ENCODE results near the gene SPRR5. TPM values are rescaled to one million over a fixed set of nuclear protein-coding genes. Genes with fewer than 3 reads are reported as not detected.

The SPRR5 gene
- total and polyA plus RNA-seq, 2 of the 4 experiments (the other 2 are of a cell fraction), result not detected

DNA sequence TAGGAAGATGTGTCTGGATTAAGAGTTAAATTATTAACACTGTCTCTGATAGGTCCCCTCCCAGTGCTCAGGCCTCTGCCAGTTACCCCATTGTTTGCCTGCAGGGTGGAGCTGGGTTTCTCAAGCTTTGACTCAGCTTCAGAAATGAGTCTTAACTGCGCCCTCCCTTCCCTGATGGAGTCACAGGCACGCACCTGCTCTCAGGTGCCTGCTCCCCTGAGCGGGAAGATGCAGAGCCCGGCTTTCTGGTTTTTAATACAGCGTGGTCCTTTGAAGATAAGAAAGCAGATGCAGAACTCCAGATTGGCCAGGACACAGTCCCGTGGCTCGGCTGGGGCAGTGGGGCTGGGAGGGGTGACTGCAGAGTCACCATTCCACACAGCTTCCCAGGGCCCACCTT lies 20.2 kb downstream of the SPRR5 start:
- TF ChIP-seq MAZ (IDR thresholded peaks at IDR 0.05; ENCODE audit: borderline replicate concordance, low read depth, low read length) (no peak), NFE2L2 (IDR thresholded peaks at IDR 0.05; ENCODE audit: low read depth, low read length) (no peak), MXI1 (IDR thresholded peaks at IDR 0.05; ENCODE audit: borderline replicate concordance, low read depth, low read length) (no peak), MAFK (IDR thresholded peaks at IDR 0.05; ENCODE audit: low read depth, low read length) (no peak), BHLHE40 (IDR thresholded peaks at IDR 0.05; ENCODE audit: low read depth, low read length) (no peak), FOS (IDR thresholded peaks at IDR 0.05; ENCODE audit: low read depth, low read length) (no peak), SMC3 (IDR thresholded peaks at IDR 0.05; ENCODE audit: low read depth, low read length) (no peak), CEBPB (IDR thresholded peaks at IDR 0.05; ENCODE audit: low read depth, low read length) (no peak)
- TF ChIP-seq, protein P1, sequence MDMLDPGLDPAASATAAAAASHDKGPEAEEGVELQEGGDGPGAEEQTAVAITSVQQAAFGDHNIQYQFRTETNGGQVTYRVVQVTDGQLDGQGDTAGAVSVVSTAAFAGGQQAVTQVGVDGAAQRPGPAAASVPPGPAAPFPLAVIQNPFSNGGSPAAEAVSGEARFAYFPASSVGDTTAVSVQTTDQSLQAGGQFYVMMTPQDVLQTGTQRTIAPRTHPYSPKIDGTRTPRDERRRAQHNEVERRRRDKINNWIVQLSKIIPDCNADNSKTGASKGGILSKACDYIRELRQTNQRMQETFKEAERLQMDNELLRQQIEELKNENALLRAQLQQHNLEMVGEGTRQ (IDR thresholded peaks at IDR 0.05; ENCODE audit: low read depth, low read length), result no peak
- TF ChIP-seq, protein P2, sequence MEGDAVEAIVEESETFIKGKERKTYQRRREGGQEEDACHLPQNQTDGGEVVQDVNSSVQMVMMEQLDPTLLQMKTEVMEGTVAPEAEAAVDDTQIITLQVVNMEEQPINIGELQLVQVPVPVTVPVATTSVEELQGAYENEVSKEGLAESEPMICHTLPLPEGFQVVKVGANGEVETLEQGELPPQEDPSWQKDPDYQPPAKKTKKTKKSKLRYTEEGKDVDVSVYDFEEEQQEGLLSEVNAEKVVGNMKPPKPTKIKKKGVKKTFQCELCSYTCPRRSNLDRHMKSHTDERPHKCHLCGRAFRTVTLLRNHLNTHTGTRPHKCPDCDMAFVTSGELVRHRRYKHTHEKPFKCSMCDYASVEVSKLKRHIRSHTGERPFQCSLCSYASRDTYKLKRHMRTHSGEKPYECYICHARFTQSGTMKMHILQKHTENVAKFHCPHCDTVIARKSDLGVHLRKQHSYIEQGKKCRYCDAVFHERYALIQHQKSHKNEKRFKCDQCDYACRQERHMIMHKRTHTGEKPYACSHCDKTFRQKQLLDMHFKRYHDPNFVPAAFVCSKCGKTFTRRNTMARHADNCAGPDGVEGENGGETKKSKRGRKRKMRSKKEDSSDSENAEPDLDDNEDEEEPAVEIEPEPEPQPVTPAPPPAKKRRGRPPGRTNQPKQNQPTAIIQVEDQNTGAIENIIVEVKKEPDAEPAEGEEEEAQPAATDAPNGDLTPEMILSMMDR (conservative IDR thresholded peaks at IDR 0.05; ENCODE audit: low read depth, low read length), result no peak
- intact Hi-C loops (cut with micrococcal nuclease), result no loop called here
- no peaks in the 10 kb centered on the region for H3K9me3 ChIP-seq (ENCODE audit: control insufficient read depth, insufficient read depth, low read length)
- no peak overlapping the region for H4K91ac ChIP-seq (ENCODE audit: insufficient read depth, low read depth, low read length)
- in situ Hi-C loops (cut with MboI; ENCODE audit: low sequenced_read_pairs), result no loop called here
- CTCF ChIA-PET, result no interaction called here
- ATAC-seq (ENCODE audit: low read depth) (no peak), DNase-seq (no peak)
- no TSS peak for BruUV-seq (replicated peaks)
- no peak overlapping the region for H3K23ac ChIP-seq (ENCODE audit: low read depth, low read length)
- dilution Hi-C loops (cut with HindIII; ENCODE audit: low sequenced_read_pairs, unreplicated experiment), result no loop called here
- no peak overlapping the region for H3K14ac ChIP-seq (replicated peaks; ENCODE audit: low read depth, low read length)
- no peak overlapping the region for H2BK120ac ChIP-seq (ENCODE audit: low read depth, low read length)
- no peak overlapping the region for H3K9ac ChIP-seq (ENCODE audit: low read depth, low read length)
- H3K27me3 ChIP-seq (ENCODE audit: control insufficient read depth, insufficient read depth, low read length), result no peaks in the 10 kb centered on the region
- no peak overlapping the region for H3K4ac ChIP-seq (ENCODE audit: low read depth, low read length)
- H3K56ac ChIP-seq (ENCODE audit: extremely low read depth, insufficient read depth, low read length), result no peak overlapping the region
- no peak overlapping the region for H2BK15ac ChIP-seq (ENCODE audit: low read depth, low read length)
- H3K27ac ChIP-seq (ENCODE audit: insufficient read depth, low read length), result no peak overlapping the region
- POLR2A ChIA-PET (ENCODE audit: unreplicated experiment), result no interaction called here
- H4K5ac ChIP-seq (ENCODE audit: low read depth, low read length), result no peak overlapping the region
- no peaks in the 10 kb centered on the region for H3K4me1 ChIP-seq (ENCODE audit: control insufficient read depth, insufficient read depth, low read length)
- H3K18ac ChIP-seq (ENCODE audit: low read depth, low read length), result no peak overlapping the region
- H3K4me2 ChIP-seq (ENCODE audit: low read depth, low read length), result no peak overlapping the region
- H4K8ac ChIP-seq (ENCODE audit: low read depth in 2 of 2, low read length in 2 of 2), result no peak overlapping the region
- no peak overlapping the region for H2AK9ac ChIP-seq (replicated peaks; ENCODE audit: low read depth, low read length, poor library complexity)
- no peaks in the 10 kb centered on the region for H4K20me1 ChIP-seq (ENCODE audit: insufficient read depth, low read length)
- no peaks in the 10 kb centered on the region for H3K36me3 ChIP-seq (ENCODE audit: control insufficient read depth, insufficient read depth, low read length)
- H2BK20ac ChIP-seq (ENCODE audit: low read depth, low read length), result no peak overlapping the region
- H2AFZ ChIP-seq (replicated peaks; ENCODE audit: low read length, poor library complexity), result no peak overlapping the region
- H3K4me3 ChIP-seq (ENCODE audit: insufficient read depth, low read depth, low read length), result no peak overlapping the region
- H2AK5ac ChIP-seq (ENCODE audit: low read depth, low read length), result no peak overlapping the region
- H2BK5ac ChIP-seq (ENCODE audit: low read depth, low read length, poor library complexity, severe bottlenecking), result no peak overlapping the region
- no peaks in the 10 kb centered on the region for H3K79me1 ChIP-seq (ENCODE audit: low read depth in 1 of 2, low read length in 2 of 2)
- WGBS, 2 experiments (ENCODE audit: extremely low coverage in 2 of 2, insufficient read length in 1 of 2), result no CpG with 5 or more reads among the region's 7 CpGs
- H3K9me1 ChIP-seq (ENCODE audit: insufficient read depth, low read length), result no peaks in the 10 kb centered on the region

Data from IMR-90 (cell line).